GM19239 (cell line): ENCODE measurements around the gene ITSN2.

Experiments
- DNase-seq: peaks from one replicate; pipeline ENCODE4 v3.0.0; 2011; ENCODE audit warnings: low spot score; ENCODE audit not compliant: insufficient read length
- FAIRE-seq: peaks from 2 replicates; lab custom pipeline; 2011; peaks lifted over from hg19 to GRCh38; lab: Jason Lieb, UNC

ITSN2 gene

DNA sequence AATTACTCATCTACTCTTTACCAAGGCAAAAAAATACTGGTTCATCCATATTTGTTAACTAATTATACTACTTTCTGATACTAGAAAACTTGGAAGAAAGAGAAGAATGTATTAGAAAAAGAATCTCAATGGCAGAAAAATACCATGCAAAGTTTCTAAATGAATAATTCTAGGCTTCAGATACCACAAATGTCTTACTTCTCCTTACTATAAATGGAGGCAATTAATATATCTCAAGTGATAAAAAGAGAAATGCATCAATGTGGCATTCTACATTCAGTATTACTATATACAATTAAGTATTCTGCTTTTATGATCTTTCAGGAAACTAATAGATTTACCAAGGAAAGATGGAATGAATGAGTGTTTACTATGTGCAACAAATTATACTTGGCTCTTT is 85.5 kb downstream of the ITSN2 start:
- no peak for FAIRE-seq
- no peak for DNase-seq

DNA sequence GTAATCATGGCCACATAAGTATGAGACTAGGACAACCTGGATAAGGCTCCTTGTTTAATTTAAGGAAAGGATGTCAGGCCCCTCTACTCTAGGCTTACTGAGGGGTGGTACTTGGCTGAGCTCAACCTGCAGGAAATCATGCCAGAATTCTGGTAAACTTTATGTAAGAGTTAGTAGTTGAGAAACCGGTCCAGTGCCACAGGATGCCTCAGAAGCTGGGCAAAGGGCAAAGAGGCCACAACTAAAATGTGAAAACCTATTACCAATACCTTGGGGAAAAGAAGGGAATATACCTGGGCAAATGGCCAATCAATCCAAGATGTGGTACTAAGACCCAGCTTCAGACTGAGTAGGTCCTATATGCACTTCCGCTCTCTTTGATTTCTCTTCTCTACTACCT is 86.7 kb downstream of the ITSN2 start:
- DNase-seq: no peak
- FAIRE-seq: no peak

DNA sequence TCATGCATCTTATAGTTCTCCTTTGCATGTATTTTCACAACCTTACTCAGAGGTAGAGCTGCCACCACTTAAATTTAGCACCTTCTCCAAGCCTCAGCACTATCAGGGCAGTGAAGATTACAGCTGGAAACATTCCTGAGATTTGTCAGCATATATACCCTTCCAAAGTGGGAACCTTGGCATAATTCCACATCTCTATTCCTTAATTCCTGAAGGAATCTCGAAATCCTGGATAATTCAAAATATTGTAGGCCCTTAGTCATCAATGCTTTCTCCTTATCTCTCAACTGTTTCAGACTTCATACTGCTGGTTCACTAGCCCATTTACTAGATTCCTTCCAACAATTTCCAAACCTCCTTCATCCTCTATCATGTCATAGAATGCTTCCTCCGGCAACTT is 87.4 kb downstream of the ITSN2 start:
- DNase-seq (no peak), FAIRE-seq (no peak)

DNA sequence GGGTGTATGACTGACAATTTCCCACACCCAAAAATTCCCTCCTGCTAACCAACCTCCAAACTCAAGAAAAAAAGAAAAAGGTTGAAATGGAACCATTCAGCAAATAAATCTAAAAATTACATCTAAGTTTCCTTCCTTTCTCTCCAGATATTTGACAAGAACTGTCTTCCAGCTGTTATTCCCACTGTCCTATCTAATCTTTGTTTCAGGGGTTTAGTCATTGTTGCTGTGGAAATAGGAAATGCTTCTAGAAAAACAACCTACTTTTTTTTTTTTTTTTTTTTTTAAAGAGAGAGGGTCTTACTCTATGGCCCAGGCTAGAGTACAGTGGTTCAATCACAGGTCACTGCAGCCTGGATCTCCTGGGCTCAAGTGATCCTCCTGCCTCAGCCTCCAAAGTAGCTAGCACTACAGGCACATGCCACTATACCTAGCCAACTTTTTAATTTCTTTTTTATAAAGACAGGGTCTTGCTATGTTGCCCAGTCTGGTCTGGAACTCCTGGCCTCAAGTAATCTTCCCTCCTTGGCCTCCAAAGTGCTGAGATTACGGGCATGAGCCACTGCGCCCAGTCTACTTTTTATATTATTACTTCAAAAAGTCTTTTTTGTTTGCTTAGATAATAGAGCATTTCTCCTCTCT is 88.1 kb downstream of the ITSN2 start:
- no peak for FAIRE-seq
- no peak for DNase-seq

DNA sequence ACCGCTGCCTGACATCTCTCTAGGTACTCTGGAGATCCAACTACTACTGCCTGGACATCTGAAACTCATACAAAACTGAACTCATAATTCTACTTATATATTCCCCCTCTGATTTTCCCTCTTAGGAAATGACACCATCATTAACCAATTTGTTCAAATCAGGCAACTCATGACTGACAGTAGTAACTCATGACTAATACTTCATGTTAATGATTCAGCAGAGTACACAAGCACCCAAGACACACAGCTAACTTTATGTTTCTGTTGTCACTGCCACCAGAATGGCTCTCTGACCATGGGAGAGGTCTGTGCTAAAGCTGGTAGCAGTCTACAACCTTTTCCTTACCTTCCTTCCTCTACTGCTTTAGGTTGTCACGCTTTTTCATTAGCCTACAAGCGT is 91.1 kb downstream of the ITSN2 start:
- DNase-seq: no peak

DNA sequence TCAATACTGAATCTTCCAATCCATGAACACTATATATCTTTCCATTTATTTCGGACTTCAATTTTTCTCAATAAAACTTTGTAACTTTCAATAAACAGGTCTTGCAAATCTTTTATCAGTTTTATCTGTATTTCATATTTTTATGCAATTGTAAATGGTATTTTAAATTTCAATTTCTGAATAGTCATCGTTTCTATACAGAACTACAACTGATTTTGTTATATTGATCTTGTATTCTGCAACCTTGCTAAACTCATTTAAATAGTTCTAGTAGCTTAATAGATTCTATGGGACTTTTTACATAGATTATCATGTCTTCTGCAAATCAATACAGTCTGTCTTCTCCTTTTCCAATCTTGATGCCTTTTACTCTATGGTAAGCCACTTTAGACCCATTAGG is 95.1 kb downstream of the ITSN2 start:
- DNase-seq: no peak

More for the DNA sequence above, 91.1 kb downstream of the ITSN2 start:
- FAIRE-seq: no peak

DNA sequence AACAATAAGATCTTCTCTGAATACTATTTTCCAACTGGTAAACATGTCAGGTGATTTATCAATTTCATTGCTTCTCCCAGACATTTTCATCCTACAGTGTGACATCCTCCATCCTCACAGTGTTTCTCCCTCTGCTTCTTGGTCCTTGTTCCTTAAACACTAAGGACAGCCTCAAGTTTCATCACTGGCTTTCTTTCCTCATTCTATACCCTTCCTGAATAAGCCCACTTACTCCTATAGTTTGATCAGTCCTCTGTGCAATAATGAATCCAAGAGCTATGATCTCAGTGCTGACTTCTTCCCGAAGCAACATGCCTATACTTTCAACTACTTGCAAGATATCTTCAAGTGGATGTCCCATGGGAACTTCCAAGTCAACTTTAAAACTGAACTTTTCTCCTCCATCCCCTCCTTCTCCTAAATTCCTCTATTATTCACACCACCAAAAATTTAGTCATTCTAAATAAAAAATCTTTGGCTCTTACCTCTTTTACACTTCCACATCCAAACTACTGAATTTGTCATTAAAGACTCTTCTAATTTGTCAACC is 97.8 kb downstream of the ITSN2 start:
- DNase-seq (no peak), FAIRE-seq (peak; percentile 54)

More for the DNA sequence above, 95.1 kb downstream of the ITSN2 start:
- FAIRE-seq: peak; percentile 8

DNA sequence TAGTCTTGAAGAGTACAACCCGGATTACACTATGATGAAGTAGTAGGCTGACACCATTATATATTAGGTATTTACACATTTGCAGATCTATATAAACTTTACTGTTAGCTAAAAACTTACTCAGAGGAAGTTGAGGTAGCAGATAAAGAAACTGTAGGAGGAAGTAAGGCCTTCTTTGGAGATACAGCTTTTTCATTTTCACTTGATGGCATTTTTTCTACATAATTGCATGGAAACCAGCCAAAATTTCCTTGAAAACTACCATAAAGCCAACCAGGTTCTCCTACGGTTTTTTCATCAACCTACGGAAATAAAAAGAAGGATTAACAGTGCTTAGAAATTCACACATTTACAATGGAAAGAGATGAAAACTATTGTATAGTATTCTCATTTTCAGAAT is 98.9 kb downstream of the ITSN2 start:
- FAIRE-seq: peak; percentile 42
- DNase-seq: no peak

DNA sequence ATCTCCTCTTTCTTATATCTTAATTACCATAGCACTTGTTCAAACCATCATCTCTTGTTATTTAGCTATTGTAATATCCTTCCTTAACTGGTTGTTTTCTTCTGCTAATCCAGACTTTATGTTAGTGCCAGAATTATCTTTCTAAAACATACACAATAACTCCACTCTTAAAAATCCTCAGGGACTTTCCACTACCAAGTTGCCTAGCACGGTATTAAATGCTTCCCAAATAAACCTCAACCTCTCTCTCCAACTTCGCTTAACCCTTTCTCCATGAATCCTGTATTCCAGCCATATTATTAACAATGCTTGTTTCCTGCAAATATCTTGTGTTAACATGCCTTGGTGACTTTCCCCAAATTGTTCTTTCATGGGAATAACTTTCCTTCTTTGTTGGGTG is 101.0 kb downstream of the ITSN2 start:
- FAIRE-seq (no peak), DNase-seq (no peak)

DNA sequence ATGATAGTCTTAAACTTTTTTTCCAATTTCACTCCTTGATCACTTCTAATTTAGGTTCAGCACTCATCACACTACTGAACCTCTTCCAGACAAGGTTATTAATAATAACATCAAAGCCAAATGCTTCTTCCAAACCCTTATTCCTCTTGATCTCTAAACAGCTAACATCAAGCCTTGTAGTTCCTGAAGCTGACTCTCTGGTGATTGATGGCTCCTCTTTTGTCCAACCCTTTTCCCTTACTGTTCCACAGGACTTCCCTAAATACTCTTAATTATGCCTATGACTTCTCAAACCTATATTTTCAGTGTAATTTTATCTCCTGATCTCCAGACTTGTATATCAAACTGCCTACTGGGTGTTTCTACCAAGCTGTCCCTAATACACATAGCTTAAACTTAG is 101.6 kb downstream of the ITSN2 start:
- DNase-seq: no peak
- FAIRE-seq: no peak

DNA sequence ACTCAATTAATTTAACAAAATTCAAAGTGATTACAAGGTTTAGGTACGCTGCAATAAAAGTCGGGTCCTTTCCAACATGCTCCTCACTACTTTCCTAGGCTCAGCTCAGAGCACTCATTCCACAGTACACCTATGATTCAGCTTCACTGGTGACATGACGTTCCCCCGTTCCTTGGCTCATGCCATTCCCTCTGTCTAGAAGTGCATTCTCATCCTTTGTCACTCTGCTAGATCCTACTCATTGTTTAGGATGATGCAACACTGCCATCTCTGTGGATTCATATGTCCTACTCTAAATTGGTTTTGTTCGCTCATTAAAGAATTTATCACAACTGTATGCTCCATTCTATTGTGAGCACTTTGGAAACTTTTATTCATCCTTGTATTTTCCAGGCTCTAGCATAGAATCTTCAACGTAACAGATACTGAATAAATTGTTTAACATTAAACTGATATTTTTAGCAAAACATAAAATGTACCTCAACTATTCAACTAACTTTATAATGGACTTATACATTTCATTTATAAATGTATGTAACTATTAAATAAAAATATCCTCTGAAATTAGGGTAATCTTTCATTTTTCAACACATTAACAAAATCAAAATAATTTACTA is 106.9 kb downstream of the ITSN2 start:
- no peak for DNase-seq
- peak; percentile 37 for FAIRE-seq

DNA sequence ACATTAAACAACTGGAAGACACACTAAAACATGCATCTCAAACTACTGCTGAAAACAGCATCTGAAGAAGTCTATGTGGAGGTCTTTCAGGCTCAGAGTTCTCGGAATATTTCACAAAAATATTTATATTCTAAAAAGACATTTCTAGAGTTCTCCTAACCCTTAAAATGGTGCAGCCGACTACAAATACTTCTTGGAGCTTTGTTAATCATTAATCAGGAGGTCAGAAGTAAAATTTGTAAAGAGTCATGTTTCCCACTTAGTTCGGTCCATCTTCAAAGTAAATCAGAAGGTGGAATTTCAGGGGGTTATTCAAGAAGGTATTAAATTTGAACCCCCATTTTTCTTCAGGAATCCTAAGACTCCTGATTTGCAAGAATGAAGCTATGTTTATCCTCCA is 112.7 kb downstream of the ITSN2 start:
- FAIRE-seq: no peak
- DNase-seq: no peak

DNA sequence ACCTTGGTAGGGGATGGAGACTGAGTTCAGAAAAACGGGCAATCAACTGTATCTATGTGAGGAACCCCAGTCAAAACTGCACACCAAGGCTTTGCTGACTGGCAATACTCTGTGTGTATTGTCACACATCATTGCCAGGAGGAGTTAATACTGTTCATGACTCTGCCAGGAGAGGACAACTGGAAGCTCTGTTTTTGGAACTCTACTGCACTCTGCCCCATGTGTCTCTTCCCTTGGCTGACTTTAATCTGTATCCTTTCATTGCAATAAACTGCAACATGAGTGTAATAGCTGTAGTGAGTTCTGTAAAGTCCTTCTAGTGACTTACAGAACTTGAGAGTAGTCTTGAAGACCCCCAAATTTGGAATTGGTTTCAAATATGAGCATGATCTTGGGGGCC is 113.2 kb downstream of the ITSN2 start:
- no peak for DNase-seq
- FAIRE-seq: no peak

DNA sequence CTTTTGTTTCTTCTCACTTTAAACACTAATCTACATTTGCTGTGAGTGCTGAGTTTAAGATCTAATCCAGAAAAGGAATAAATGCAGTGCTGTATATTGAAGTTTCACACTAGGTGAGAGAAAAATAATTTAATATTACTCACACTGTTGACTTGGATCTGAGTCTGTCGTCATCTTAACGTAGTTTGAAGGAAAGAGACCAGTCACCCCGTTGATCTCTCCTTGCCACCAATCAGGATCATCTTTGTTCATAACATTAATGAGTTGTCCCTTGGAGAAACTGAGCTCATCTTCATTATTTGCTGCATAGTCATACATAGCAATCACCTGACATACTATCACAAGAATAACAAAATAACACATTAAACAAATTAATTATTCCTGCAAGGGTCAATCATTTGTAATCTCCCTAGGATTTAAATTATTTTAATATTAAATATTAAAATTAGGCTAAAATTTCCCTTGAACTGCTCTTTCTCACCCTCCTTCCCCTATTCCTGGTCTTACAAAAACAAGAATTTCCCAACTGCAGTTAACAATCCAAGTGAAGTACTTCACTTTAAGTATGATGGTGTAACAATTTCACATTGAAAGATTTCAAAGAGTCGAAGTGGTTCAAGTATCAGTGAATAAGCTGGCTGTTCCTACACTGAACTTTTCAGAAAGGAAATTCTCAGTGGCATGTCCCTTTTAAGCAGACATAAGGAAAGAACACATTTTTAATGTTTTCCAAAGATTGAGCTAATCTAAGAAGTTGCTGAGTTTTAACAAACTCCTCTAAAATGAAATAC is 114.2 kb downstream of the ITSN2 start:
- FAIRE-seq (no peak), DNase-seq (no peak)

DNA sequence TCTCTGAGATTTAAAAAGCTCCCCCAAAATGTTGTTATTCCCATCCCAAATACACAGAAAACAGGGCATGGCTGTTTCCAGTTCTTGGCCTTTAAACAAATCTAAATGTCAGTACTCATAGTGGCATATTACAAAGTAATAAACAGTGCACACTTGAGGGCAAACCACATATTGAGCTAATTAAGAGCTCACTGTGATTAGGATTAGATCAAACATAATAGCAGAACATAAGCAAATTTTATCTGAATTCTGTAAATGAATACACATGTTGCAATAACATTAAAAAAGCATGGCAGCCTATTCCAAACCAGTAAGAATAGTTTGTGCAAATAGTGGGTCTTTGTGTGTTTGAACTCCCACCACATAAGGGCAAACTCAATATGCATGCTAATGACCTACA is 118.8 kb downstream of the ITSN2 start:
- FAIRE-seq: no peak
- DNase-seq: no peak

DNA sequence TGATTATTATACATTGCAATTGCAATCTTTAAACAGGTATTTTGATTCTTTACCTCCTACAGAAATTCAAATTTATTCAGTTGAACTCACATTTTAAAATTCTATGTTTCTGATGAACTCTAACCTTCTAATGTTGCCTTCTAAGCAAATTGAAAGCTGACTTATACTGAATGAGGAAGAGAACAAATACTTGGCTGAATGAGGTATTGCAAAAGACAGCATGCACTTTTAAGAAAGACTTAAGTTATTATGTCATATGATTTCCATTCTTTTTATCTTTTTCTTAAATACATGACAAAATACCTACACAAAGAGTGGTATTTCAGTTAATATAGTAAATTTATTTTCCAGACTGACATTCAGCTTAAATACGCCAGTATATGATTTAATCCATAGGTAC is 120.8 kb downstream of the ITSN2 start:
- FAIRE-seq (peak; percentile 21), DNase-seq (no peak)

DNA sequence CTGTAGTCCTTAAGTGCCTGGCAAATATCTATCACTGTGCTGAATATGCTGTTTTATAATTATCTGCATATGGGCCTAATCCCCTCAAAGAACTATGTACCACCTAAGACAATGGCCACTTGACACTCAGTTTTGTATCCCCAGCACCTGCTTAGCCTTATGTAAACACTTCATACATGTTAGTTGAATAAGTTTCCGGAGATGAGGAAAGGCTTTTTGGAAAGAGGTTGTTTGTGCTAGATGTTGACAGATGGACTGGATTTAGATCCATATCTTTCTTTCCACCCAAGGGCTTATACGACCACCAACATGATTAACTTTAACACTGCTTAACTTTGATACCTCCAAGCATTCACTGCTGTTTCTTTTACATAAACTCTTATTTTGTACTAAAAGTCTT is 122.2 kb downstream of the ITSN2 start:
- DNase-seq: no peak

DNA sequence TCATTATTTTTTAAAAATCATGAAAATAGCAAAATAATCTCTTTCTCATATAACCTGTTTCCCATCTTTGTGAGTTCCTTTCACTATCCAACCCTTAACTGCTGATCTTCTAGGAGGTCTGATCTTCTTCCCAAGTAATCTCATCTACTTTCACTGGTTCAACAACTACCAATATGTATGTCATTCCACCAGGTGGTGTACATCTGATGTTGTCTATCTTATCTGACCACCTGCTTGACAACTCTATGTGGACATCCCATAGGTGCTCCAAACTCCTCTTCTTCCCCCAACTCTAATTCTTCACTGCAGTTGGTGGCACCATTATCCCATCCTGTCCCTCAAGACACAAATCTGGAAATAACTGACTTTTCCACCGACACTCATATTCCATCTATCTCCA is 123.0 kb downstream of the ITSN2 start:
- FAIRE-seq (no peak), DNase-seq (no peak)

More for the DNA sequence above, 122.2 kb downstream of the ITSN2 start:
- FAIRE-seq: no peak

DNA sequence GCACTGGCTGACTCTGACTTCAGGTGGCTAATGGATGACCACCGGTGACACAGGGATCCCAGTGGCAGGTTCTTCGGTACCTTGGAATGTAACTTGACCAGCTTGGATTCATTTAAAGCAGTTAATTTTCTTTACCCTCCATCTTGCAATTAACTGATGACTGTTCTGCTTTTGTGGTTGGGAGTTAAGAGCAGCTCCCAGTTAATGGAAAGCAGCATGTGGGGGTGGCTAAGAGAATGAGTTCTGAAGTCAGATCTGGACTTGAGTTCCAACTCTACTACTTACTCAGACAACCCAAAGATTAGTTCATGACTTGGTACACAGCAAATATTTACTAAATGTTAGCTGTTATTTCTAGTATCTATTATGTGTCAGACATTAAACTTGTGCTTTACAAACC is 127.0 kb downstream of the ITSN2 start:
- FAIRE-seq (no peak), DNase-seq (no peak)

DNA sequence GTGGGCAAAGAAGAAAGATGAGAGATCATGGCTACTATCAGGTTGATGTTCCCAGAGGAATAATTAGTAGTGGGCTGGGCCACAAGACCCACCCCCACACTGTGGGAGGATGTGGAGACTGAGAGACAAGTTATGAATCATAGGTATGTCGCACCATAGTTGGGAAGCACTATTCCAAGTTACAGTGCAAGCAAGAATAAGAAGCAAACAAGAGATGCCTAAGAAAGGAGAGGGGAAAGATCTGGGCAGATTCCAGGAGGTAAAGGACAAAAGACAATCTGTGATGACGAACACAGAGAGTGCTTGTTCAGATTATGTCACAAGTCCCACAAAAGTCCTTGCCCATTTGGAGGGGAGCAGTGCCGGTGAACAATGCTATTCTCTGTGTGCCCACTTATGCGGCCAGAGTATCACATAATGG is 128.9 kb downstream of the ITSN2 start:
- no peak for DNase-seq
- FAIRE-seq: no peak

DNA sequence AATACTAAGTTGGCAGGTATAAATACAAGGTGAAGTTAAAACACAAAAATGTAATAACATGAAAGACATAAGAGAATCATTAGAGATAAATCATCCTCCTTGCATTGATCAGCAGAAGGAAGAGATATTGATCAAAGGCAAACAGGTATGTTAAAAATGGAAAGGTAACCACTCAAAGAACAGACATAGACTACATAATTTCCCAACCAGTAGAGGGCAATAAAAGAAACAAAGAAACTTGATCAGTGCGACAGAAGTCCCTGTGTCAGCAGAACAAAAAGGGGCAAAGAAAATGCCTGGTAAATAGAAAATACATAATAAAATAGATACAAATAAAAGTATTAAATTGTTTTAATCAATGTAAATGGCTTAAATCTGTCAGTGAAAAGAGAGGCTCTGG is 131.9 kb downstream of the ITSN2 start:
- FAIRE-seq (peak; percentile 78), DNase-seq (no peak)
